Suprapubic skin (tissue), 4 donors: Measurements from ENCODE around the gene USP36. TPM values are rescaled to one million over a fixed set of nuclear protein-coding genes. Genes with fewer than 3 reads are reported as not detected.

ENCODE experiments used
- DNase-seq, 2 donors: peaks; one replicate each; pipeline ENCODE4 v3.0.0-alpha.2; 2019; ENCODE audit warnings: low spot score in 2 of 2
- H3K27ac ChIP-seq: fragments of 200-600 bp; sonication (generic); one replicate; pipeline ENCODE4 v1.5.1; 2019
- H3K27me3 ChIP-seq: fragments of 200-600 bp; sonication (generic); one replicate; pipeline ENCODE4 v1.5.1; 2019
- H3K36me3 ChIP-seq: fragments of 200-600 bp; sonication (generic); one replicate; pipeline ENCODE4 v1.5.1; 2019
- H3K4me1 ChIP-seq: fragments of 200-600 bp; sonication (generic); one replicate; pipeline ENCODE4 v1.5.1; 2019
- H3K4me3 ChIP-seq: fragments of 200-600 bp; sonication (generic); one replicate; pipeline ENCODE4 v1.5.1; 2019; ENCODE audit warnings: mild to moderate bottlenecking
- H3K9me3 ChIP-seq: fragments of 200-600 bp; sonication (generic); one replicate; pipeline ENCODE4 v1.5.1; 2019
- CTCF ChIP-seq, 2 donors: fragments of 200-600 bp in 1 of 2; fragments of 450-650 bp in 1 of 2; sonication (generic) in 1 of 2; IDR thresholded peaks; one replicate each; pipeline ENCODE4 v1.5.1; 2016 to 2019; ENCODE audit warnings: antibody characterized with exemption in 2 of 2, mild to moderate bottlenecking in 1 of 2, moderate library complexity in 1 of 2
- EP300 ChIP-seq: sonication (generic); formaldehyde crosslinking; IDR thresholded peaks from one replicate; pipeline ENCODE4 v1.6.1; 2017; ENCODE audit warnings: antibody characterized with exemption
- POLR2A ChIP-seq, 2 donors: fragments of 450-650 bp; IDR thresholded peaks; one replicate each; pipeline ENCODE4 v1.6.1; 2017; ENCODE audit warnings: antibody characterized with exemption in 2 of 2, mild to moderate bottlenecking in 2 of 2, moderate library complexity in 2 of 2
- POLR2AphosphoS5 ChIP-seq, 3 donors: sonication (generic); formaldehyde crosslinking; IDR thresholded peaks; one replicate each; pipeline ENCODE4 v1.6.1; 2017; ENCODE audit warnings: antibody characterized with exemption in 3 of 3
- WGBS: methylation state at CpG from one replicate; pipeline ENCODE4 v1.1.5; 2018; 5-methylcytosine and 5-hydroxymethylcytosine counted together
- total RNA-seq, 4 donors: library from RNA; depleted of rRNA; stranded (reverse); fragments of >200 nt; gene quantifications; one replicate each; pipeline ENCODE4 v1.1.0, GENCODE V29; 2016

USP36 gene
- total RNA-seq, 4 donors from 2014 or later = 60.1 to 118 (median 74.4) TPM

GRCh38 chr17:78818152-78818846 lies 22.3 kb downstream of the USP36 start:
- Histone ChIP-seq H3K36me3 (peaks cover 100% of the 10 kb centered on the region), H3K4me3 (no peak overlapping the region), H3K9me3 (no peaks in the 10 kb centered on the region), H3K27me3 (no peaks in the 10 kb centered on the region), H3K27ac (no peak overlapping the region), H3K4me1 (peaks cover 9% of the 10 kb centered on the region)
- TF ChIP-seq POLR2AphosphoS5 (IDR thresholded peaks at IDR 0.05) = no peak
- no peak for TF ChIP-seq EP300
- no peak for TF ChIP-seq POLR2A (IDR thresholded peaks at IDR 0.05)
- no peak for TF ChIP-seq CTCF (IDR thresholded peaks at IDR 0.05)
- DNase-seq = no peak
- WGBS = 86% methylated on average over 19 of the region's 19 CpGs

- DNase-seq = no peak
- no peak for TF ChIP-seq EP300
- Histone ChIP-seq H3K27me3 (no peaks in the 10 kb centered on the region), H3K36me3 (peaks cover 99% of the 10 kb centered on the region), H3K9me3 (no peaks in the 10 kb centered on the region), H3K27ac (no peak overlapping the region), H3K4me1 (peaks cover 16% of the 10 kb centered on the region), H3K4me3 (no peak overlapping the region)
- WGBS = 76% methylated on average over 6 of the region's 6 CpGs
These were observed 23.5 kb downstream of the USP36 start for GRCh38 chr17:78817123-78817522.

- H3K9me3 ChIP-seq = no peaks in the 10 kb centered on the region
- DNase-seq = no peak
- peaks cover 99% of the 10 kb centered on the region for H3K36me3 ChIP-seq
- 84% methylated on average over 7 of the region's 7 CpGs for WGBS
- no peaks in the 10 kb centered on the region for H3K27me3 ChIP-seq
- TF ChIP-seq POLR2A (IDR thresholded peaks at IDR 0.05) (no peak), POLR2AphosphoS5 (IDR thresholded peaks at IDR 0.05) (no peak), EP300 (no peak), CTCF (IDR thresholded peaks at IDR 0.05) (no peak)
- H3K27ac ChIP-seq = no peak overlapping the region
- peaks cover 16% of the 10 kb centered on the region for H3K4me1 ChIP-seq
- H3K4me3 ChIP-seq = no peak overlapping the region
These were observed 24.9 kb downstream of the USP36 start for GRCh38 chr17:78815696-78816095.

- peak overlapping the region; percentile 39 for H3K27ac ChIP-seq
- H3K9me3 ChIP-seq = no peaks in the 10 kb centered on the region
- TF ChIP-seq EP300 = no peak
- no peak for TF ChIP-seq CTCF (IDR thresholded peaks at IDR 0.05)
- TF ChIP-seq POLR2AphosphoS5 (IDR thresholded peaks at IDR 0.05) = no peak
- no peak for TF ChIP-seq POLR2A (IDR thresholded peaks at IDR 0.05)
- H3K4me3 ChIP-seq = no peak overlapping the region
- WGBS = 18% methylated on average over 8 of the region's 8 CpGs
- no peak for DNase-seq
- H3K27me3 ChIP-seq = no peaks in the 10 kb centered on the region
- peaks cover 99% of the 10 kb centered on the region for H3K36me3 ChIP-seq
- H3K4me1 ChIP-seq = peaks cover 9% of the 10 kb centered on the region
These were observed 27.8 kb downstream of the USP36 start for GRCh38 chr17:78812855-78813254.

GRCh38 chr17:78808163-78808562 lies 32.5 kb downstream of the USP36 start:
- Histone ChIP-seq H3K4me1 (peaks cover 12% of the 10 kb centered on the region), H3K4me3 (no peak overlapping the region), H3K27ac (no peak overlapping the region), H3K36me3 (peaks cover 96% of the 10 kb centered on the region), H3K9me3 (no peaks in the 10 kb centered on the region), H3K27me3 (no peaks in the 10 kb centered on the region)
- TF ChIP-seq CTCF (IDR thresholded peaks at IDR 0.05) (no peak), POLR2A (IDR thresholded peaks at IDR 0.05) (no peak), POLR2AphosphoS5 (IDR thresholded peaks at IDR 0.05) (no peak), EP300 (no peak)
- DNase-seq = no peak
- WGBS = 89% methylated on average over 4 of the region's 4 CpGs
